ENCODE results near the gene PTPRA. TPM values are rescaled to one million over a fixed set of nuclear protein-coding genes. Genes with fewer than 3 reads are reported as not detected.
A peak's percentile ranks its signal among the peaks of the same experiment; 100 is the strongest.

PTPRA gene
- total and polyA plus RNA-seq, 9 of the 15 experiments (the other 6 are each of a cell fraction or from before 2014, with no cell fraction given) = 3.4 to 80.5 (median 28.0) TPM

DNA sequence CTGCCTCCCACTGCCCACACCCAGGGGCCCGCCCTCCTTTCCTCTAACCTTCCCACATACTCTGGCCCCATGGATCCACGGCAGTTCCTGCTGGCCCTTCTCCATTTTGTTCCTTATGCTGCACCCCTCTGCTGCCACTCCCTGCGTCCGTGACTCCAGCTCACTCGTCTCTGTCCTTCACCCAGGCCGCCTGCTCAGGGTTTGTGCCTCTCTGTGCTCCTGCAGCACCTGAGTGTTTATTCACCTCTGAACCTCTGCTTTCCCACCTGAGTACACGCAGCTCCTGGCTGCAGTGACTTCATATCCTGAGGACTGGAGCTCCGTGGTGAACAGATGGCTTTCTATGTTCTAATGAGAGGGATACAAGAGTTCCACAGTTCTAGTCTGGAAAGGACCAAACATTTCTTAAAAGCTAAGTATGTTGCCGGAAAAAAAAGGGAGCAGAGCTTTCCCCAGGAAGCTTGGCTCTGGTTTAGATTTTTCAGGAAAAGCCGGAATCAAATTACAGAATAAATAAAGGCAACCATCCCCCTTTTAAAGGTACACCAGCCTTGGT is 168.7 kb downstream of the PTPRA start:
- no peak overlapping the region for H3K4me2 ChIP-seq (ENCODE audit: insufficient read depth, low read length)
- ATAC-seq = no peak
- no peaks in the 10 kb centered on the region for H3K27me3 ChIP-seq (ENCODE audit: control insufficient read depth in 2 of 2, insufficient read depth in 2 of 2, low read length in 2 of 2)
- no peak overlapping the region for H3K27ac ChIP-seq (ENCODE audit: extremely low read depth, low read depth, low read length)
- 76% methylated on average over 8 of the region's 10 CpGs for WGBS (ENCODE audit: insufficient coverage, low coverage, missing lambda C conversion rate)
- FAIRE-seq = no peak
- H3K9me1 ChIP-seq (ENCODE audit: control insufficient read depth, insufficient read depth, low read length) = no peaks in the 10 kb centered on the region
- H4K20me1 ChIP-seq (replicated peaks; ENCODE audit: control insufficient read depth, insufficient read depth, low read length) = no peaks in the 10 kb centered on the region
- peak overlapping the region in 1 of 2 experiments; percentile 52; a peak in 1 of 4 replicates for H3K9ac ChIP-seq (ENCODE audit: insufficient read depth in 1 of 2, low read depth in 2 of 2, low read length in 2 of 2)
- ChIA-PET POLR2A (interaction anchor here (0.6 kb wide), 1 partner anchor 27 kb away, joined by 3 read pairs; no protein-coding TSS in a partner anchor), CTCF (ENCODE audit: low intra/inter-chr PET ratio) (no interaction called here)
- no peak overlapping the region for H2AFZ ChIP-seq (ENCODE audit: low read depth, low read length)
- H3K4me3 ChIP-seq = no peak overlapping the region
- TF ChIP-seq PHTF2 (CRISPR knock-in tag; IDR thresholded peaks at IDR 0.05) (no peak), ZNF717 (CRISPR knock-in tag; IDR thresholded peaks at IDR 0.05) (no peak), RBM22 (IDR thresholded peaks at IDR 0.05; ENCODE audit: low read depth, low read length, poor library complexity, severe bottlenecking) (no peak), KLF6 (CRISPR knock-in tag; IDR thresholded peaks at IDR 0.05; ENCODE audit: borderline replicate concordance) (no peak), ZNF431 (CRISPR knock-in tag; IDR thresholded peaks at IDR 0.05) (no peak), KLF13 (tag; IDR thresholded peaks at IDR 0.05; ENCODE audit: borderline replicate concordance, low read depth) (no peak), EWSR1 (IDR thresholded peaks at IDR 0.05; ENCODE audit: borderline replicate concordance, low read depth, partially characterized antibody) (no peak), FOXJ3 (CRISPR knock-in tag; IDR thresholded peaks at IDR 0.05) (no peak), BRCA1 (IDR thresholded peaks at IDR 0.05) (no peak), BRCA1 (CRISPR knock-in tag; IDR thresholded peaks at IDR 0.05) (no peak), ZNF785 (CRISPR knock-in tag; IDR thresholded peaks at IDR 0.05) (no peak)
- TF ChIP-seq, protein P1, sequence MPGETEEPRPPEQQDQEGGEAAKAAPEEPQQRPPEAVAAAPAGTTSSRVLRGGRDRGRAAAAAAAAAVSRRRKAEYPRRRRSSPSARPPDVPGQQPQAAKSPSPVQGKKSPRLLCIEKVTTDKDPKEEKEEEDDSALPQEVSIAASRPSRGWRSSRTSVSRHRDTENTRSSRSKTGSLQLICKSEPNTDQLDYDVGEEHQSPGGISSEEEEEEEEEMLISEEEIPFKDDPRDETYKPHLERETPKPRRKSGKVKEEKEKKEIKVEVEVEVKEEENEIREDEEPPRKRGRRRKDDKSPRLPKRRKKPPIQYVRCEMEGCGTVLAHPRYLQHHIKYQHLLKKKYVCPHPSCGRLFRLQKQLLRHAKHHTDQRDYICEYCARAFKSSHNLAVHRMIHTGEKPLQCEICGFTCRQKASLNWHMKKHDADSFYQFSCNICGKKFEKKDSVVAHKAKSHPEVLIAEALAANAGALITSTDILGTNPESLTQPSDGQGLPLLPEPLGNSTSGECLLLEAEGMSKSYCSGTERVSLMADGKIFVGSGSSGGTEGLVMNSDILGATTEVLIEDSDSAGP (CRISPR knock-in tag; IDR thresholded peaks at IDR 0.05) = no peak
- TF ChIP-seq, protein P2, sequence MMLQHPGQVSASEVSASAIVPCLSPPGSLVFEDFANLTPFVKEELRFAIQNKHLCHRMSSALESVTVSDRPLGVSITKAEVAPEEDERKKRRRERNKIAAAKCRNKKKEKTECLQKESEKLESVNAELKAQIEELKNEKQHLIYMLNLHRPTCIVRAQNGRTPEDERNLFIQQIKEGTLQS (IDR thresholded peaks at IDR 0.05) = no peak
- TF ChIP-seq, protein P2 (CRISPR knock-in tag; conservative IDR thresholded peaks at IDR 0.05) = no peak
- TF ChIP-seq, protein P3, sequence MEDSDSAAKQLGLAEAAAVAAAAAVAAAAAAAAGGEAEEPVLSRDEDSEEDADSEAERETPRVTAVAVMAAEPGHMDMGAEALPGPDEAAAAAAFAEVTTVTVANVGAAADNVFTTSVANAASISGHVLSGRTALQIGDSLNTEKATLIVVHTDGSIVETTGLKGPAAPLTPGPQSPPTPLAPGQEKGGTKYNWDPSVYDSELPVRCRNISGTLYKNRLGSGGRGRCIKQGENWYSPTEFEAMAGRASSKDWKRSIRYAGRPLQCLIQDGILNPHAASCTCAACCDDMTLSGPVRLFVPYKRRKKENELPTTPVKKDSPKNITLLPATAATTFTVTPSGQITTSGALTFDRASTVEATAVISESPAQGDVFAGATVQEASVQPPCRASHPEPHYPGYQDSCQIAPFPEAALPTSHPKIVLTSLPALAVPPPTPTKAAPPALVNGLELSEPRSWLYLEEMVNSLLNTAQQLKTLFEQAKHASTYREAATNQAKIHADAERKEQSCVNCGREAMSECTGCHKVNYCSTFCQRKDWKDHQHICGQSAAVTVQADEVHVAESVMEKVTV (CRISPR knock-in tag; IDR thresholded peaks at IDR 0.05) = no peak
- TF ChIP-seq, protein P4, sequence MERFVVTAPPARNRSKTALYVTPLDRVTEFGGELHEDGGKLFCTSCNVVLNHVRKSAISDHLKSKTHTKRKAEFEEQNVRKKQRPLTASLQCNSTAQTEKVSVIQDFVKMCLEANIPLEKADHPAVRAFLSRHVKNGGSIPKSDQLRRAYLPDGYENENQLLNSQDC (CRISPR knock-in tag; IDR thresholded peaks at IDR 0.05) = no peak
- intact Hi-C loops (cut with micrococcal nuclease) (no loop called here), in situ Hi-C loops (cut with MboI) (no loop called here)
- no peaks in the 10 kb centered on the region for H3K9me3 ChIP-seq (replicated peaks; ENCODE audit: control insufficient read depth, insufficient read depth, low read depth, low read length)
- peaks cover 41% of the 10 kb centered on the region; the same call in 2 of the 3 replicates for H3K36me3 ChIP-seq (ENCODE audit: control insufficient read depth, insufficient read depth, low read length)
- H3K79me2 ChIP-seq (ENCODE audit: control insufficient read depth, insufficient read depth, low read length) = peaks cover 11% of the 10 kb centered on the region
- no peak for DNase-seq (ENCODE audit: extremely low read depth in 1 of 4, low spot score in 3 of 4)
- BruUV-seq (replicated peaks) = no TSS peak
- peaks cover 15 to 21% of the 10 kb centered on the region in 2 experiments; a peak in 4 of 5 replicates for H3K4me1 ChIP-seq (replicated peaks in 1 of 2; ENCODE audit: control insufficient read depth in 2 of 2, insufficient read depth in 2 of 2, low read length in 2 of 2)

Measured in K562 (cell line).